Keratinocyte (primary cell): Measurements from ENCODE around the gene GNB1.

Experiments
- CTCF ChIP-seq, 3 experiments: IDR thresholded peaks in 1 of 3; conservative IDR thresholded peaks in 1 of 3; optimal IDR thresholded peaks in 1 of 3; 2 replicates in 2 of 3; 3 replicates in 1 of 3; pipeline versions ENCODE3 to v1.5.1; 2011; ENCODE audit warnings: low read length in 3 of 3, mild to moderate bottlenecking in 3 of 3, moderate library complexity in 2 of 3, control low read depth in 1 of 3, inconsistent platforms in 1 of 3; ENCODE audit not compliant: insufficient read depth in 2 of 3; ENCODE audit errors: extremely low read depth in 1 of 3
- EZH2 ChIP-seq: IDR thresholded peaks from one replicate; pipeline ENCODE4 v1.6.1; 2012; ENCODE audit warnings: inconsistent platforms, mild to moderate bottlenecking, low read length, moderate library complexity

- TF ChIP-seq CTCF (optimal IDR thresholded peaks at IDR 0.05 in 1 of 3, IDR thresholded peaks at IDR 0.05 in 1 of 3, conservative IDR thresholded peaks at IDR 0.05 in 1 of 3; ENCODE audit: extremely low read depth in 1 of 3, insufficient read depth in 2 of 3, low read length in 3 of 3) (no peak), EZH2 (no peak)
Observed at GRCh38 chr1:1903224-1903623, 12.3 kb upstream of the GNB1 start.
